GM18907 (cell line): ENCODE results near the gene PEX16.

ENCODE experiments used
- ATAC-seq: cut with Tn5 transposase; IDR thresholded peaks from one replicate; pipeline ENCODE4 v1.9.1; 2021; ENCODE audit warnings: mild to moderate bottlenecking, moderate library complexity; ENCODE audit not compliant: unreplicated experiment

The PEX16 gene

GRCh38 chr11:45917623-45918330 lies at the start of gene PEX16:
Gene PEX16 (minus strand): TSS chr11:45917877. CDS start chr11:45917811, 66 bp downstream.
- peak; percentile 91 for ATAC-seq

DNA sequence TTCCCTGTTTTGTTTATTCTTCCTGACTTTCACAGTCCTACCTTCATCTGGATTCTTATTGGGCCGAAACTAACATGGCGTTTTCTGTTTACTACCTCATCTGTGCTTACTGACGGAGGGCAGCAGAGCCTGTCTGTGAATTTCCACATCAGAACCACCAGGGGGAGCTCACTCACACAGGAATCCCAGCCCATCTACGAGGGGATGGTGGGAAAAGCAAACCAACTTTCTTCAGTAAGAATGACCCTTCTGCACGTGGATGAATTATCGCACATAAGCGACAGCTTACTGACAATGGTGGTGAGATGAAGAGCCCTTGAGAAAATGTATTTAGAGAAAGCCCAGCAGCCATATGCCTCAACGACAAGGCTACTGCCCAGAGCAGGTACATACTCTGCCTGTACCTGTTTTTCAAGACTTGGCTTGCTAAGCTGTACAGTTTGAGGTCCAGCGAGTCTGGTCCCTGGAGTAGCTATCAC lies 47.3 kb upstream of the PEX16 start:
- ATAC-seq = no peak

GRCh38 chr11:45961751-45962240 lies 44.1 kb upstream of the PEX16 start:
- ATAC-seq = no peak

- ATAC-seq = no peak
Observed at GRCh38 chr11:45960387-45961095, 42.9 kb upstream of the PEX16 start.

GRCh38 chr11:45959851-45960250 lies 42.2 kb upstream of the PEX16 start:
- ATAC-seq = no peak

GRCh38 chr11:45949992-45950407 lies 32.3 kb upstream of the PEX16 start:
- ATAC-seq = no peak

GRCh38 chr11:45948356-45948755 lies 30.7 kb upstream of the PEX16 start:
- no peak for ATAC-seq

DNA sequence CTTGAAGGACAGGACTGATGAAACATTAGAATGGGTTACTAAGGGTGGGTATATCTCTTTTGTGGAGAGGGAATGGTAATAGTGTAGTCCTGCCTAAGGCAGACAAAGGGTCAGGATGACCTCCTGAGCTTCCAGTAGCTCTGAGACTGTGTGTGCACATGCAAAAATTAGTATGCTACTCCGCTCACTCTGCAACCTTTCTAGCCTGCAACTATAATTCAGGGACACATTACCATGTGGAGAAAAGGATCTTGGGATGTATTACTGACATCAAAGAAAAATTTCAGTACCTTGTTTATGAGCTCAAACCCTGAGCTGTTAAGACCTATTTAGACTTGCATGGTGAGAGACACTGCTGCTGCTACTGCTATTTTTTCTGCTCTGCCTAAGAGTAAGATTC lies 30.2 kb upstream of the PEX16 start:
- no peak for ATAC-seq

DNA sequence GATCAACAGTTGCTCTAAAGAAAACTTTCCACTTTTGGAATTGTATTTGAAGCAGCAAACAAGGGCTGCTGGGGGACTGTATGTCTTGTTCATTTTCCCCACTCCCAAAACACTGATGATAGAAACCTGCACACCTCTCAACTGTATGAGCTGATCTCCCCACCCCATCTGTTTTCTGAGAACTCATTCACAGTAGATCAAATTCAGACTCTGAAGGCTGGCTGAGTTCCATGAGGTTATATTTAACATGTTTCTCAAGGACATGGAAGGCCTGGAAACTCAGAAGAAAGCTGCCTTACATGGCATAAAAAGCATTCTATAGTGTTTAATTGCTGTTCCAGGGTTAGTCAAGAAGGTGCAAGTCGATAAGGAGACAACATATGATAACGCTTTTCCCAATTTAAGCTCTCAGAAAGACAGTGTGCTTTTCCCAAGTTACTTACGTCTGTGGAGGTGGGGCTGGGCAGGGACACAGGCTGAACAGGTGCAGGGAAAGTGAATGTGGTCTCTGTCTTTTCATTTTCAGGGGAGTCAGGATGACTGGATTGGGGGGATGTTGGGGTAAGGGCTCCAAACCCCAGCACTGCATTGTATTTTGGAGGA lies 27.8 kb upstream of the PEX16 start:
- ATAC-seq = no peak

DNA sequence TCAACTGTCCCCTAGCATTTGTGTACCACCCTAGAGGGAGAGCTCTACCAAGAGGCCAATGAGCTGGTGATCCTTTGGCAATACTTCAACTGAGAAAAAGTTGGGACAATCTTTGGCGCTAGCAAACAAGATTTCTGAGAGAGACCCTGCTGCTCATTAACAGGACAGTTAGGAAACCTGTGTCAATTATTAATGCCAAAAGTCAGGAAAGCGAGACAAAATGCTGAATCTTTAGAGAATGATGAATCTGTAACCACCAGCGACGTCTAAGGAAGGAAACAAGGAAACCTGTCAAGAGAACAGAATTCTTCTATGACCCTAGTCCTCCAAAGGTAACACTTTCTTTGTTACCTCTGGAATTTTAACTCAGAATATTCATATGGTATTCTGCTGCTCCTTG lies 24.7 kb upstream of the PEX16 start:
- ATAC-seq = no peak

GRCh38 chr11:45941285-45941684 lies 23.6 kb upstream of the PEX16 start:
- no peak for ATAC-seq

DNA sequence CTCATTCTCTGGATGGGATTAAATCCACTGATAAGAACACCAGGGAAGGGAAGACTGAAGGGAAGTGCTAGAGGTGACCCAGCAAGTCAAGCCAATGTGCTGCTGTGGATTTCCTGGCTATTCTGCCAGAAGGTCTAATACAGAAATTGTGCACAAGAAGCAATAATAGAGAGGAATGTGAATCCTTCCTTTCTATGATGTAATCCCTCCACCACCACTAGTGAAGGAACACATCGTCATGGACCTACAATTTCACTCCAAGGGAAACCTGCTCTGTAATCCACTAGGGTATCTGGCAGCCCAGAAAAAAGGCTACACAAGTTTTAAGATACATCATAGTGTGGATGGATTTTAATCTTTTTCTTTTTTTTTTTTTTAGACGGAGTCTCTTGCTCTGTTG lies 22.2 kb upstream of the PEX16 start:
- no peak for ATAC-seq

- ATAC-seq = no peak
Observed at GRCh38 chr11:45937916-45938315, 20.2 kb upstream of the PEX16 start.

DNA sequence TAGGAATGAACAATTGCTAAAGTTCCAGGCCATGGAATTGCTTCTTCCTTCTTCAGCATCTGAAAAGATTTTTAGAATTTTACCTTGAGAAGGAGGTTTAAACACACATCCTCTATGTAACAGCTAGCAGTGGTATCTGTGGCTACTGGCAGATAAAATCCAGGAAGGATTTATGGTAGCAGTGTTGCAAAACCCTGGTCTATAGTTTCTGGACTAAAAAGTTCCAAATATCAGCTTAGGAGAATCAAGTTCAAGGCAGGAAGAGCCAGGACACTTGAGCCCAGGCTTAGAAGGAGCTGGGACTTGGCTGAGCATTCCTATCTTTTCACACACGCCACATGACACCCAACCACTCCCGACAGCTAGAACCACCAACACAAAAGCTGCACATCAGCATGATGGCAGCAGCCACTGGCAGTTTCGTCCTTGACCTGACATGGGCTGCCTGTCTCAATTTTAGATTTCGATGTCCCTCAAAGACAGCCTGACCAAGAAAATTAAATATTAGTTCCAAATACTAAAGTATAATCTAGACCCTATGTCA lies 18.9 kb upstream of the PEX16 start:
- ATAC-seq = no peak

DNA sequence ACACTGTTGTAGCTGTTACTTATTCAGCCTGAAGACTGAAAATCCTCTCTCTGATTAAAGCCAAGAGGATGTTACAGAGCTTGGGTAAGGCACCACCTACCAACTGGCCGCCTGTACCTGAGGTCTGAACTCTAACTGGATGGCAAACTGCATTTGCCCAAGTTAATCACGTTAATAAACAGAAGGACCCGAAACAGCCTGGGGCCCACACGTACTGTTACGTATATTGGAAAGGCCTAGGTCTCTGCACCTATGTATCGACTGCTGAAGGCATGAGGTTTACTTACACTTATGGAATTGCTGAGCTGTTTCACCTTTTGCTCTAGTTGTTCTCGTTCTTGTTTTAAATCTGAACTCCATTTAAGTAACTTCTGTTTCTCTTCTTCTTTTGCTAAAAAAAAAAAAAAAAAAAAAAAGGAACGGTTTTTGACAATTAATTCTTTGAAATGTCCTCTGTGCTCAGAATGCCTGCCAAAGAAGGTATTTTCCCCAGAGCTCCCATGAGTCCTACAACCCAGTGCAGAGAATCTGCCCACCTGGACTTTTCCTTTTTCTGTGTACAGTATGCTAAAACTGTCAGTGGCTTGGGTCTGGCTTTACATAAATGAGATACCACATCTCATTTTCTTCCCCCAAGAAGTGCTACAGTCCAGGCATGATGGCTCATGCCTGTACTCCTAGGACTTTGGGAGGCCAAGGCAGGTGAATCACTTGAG lies 17.8 kb upstream of the PEX16 start:
- ATAC-seq = no peak

GRCh38 chr11:45934580-45935318 lies 17.1 kb upstream of the PEX16 start:
- ATAC-seq = no peak

DNA sequence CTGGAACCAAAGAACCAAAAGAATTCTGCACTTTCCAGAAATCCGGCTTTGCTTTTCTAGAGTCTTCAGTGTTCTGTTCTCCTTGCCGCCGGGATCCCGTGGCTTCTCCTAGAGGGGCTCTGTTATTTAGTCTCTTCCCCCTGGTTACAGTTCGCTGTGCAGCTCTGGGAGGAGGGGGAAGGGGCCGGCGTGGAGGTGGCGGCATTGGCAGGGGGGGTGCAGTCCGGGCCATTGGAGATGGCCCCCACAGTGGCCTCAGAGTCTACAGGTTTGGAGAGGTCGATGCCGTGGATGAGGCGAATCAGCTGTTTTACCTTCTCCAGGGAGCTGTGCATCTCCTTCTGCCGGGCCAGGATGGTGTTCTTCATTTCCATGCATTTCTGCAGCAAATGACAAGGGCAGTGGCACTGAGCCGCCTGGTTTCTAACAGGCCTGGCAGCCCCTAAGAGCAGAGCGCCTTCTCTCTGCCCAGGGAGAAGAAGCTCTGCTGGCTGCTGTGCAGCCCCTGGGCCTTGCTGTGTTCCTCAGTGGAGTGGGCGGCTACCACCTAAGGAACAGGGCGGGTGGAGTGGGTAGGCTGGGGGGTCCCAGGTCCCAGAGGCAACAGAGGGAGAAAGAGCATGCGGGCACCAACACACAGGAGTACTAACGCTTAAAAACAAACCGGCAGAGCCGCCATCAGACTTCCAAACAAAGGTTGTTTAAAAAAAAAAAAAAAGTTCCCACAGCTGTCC lies 16.3 kb upstream of the PEX16 start:
- no peak for ATAC-seq

DNA sequence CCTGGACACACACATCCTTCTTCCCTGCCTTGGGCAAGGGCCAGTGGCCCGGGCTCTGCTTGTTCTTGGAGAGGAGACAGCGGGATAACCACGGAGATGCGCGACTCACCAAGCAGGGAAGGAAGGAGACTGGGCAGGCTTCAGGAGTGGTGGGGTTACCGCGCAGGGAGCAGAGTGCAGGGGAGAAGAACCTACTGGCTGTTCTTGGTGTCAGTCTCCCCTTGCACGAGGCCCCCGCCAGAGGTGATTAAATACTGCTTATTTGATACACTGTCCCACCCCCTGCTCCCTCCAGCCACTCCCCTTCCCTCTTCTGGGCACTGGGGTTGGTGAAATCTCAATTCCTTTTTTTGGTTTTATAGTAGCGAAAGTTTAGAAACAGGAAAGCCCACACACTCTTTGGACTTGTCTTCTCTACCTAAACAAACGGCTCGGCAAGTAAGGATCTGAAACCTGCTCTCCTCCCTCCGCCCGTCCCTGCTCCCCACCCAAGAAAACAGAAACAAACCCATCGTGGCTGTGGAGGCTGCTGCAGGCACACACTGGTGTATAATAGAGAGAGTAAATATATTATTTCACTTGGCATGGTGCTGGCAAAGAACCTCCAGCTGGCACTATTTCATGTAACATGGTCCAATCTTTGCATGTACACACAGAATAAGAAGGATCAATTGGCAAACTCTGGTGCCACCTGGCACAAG lies 15.6 kb upstream of the PEX16 start:
- no peak for ATAC-seq

GRCh38 chr11:45932217-45932616 lies 14.5 kb upstream of the PEX16 start:
- ATAC-seq = no peak
